ENCODE measurements around the gene NDUFC2. TPM values are rescaled to one million over a fixed set of nuclear protein-coding genes. Genes with fewer than 3 reads are reported as not detected.
"Not testable (repeated sequence)": the region's sequence is repeated elsewhere in the genome, so short reads cannot be mapped to it uniquely, and the experiment has no call there.

The NDUFC2 gene
- total RNA-seq (2014; rRNA removed; shearing (Covaris generic)): 150 and 196 TPM in 2 replicates

DNA sequence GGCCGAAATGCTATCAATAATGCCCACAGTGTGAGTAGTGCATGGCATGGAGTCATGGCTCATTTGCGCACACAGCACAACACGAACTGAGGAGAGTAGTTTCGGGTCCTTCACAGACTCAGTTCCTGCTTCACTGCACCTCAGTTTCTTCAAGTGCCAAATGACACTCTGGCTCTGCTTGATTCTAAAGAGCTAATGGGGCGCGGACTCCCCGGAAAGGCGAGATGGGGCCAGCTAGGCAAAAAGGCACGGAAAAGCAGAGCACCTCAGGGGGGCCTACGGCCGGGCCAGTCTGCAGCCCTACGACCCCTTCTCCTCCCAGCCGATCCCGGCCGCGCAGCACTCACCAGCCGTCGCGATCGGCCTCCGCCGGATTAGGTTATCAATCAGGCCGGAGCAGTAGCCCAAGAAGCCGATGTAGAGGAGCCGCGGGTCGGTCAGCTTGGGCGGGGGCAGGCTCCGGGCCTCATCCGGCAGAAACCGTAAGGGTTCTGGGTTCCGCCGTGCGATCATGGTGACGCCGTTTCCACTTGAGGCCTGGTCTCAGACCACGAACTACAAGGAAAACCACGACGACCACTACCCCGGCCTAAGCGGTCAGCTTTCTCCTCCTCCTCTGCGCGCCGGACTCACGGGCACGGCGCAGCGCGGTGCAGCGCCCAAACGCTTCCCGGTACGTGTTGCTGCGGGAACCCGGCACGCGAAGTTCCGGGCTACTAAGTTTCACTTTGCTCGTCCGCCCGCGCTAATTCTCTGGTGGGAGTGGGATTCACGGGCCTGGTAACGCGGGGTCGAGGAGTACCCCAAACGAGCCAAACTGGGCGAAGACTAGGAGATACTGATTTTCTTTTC is at the start of gene NDUFC2:
Gene NDUFC2, minus strand, starts transcription at position 631 of the 852 bp plus-strand sequence. Its CDS starts 118 bp downstream, at position 513.
- peak; percentile 84 for DNase-seq (ENCODE audit: low spot score)

DNA sequence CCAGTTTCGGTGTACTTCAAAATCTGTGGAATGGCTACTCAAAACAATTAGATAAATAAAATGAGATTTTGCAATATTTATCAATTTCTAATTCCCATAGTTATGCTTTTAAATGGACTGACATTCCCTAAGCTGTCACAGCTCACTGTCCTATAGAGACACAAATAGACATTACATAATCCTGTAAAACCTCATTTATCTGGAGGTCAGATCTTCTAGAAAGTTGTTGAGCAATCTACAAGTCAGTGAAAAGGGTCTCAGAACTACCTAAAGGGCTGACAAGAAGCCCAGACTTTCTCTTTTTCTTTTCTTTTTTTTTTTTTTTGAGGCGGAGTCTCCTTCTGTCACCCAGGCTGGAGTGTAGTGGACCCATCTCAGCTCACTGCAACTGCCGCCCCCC is 47.7 kb upstream of the NDUFC2 start:
- DNase-seq (ENCODE audit: low spot score): no peak

DNA sequence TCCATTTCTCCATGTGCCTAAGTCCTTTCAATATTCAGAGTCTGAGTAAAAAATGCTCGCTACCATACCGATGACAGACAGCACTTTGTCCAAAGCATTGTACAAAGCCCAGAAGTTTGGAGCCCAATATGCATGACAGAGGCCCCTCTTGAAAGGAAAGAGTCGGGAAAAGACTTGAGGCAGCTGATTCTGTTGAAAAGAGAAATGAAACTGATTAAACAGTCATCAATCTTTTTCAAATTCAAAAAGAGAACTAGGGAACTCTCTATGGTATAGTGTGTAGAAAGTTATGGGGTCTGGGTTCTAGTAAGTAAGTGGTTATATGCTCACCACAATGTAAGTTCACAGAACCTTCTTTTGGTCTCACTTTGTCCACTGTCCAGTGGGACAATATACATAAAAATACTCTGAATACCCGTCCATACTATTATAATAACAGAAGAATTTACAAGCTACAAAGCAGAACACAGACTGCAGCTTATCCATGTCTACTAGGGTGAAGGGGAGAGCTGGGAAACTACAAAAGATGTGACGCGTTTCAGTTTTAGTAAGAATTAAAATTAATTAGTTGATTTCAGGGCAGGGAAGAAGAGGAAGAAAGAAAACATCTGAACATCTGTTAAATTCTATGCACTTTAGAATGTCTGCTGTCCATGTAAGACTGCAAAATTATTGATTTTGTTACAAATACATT is 33.1 kb upstream of the NDUFC2 start:
- DNase-seq (ENCODE audit: low spot score): no peak

DNA sequence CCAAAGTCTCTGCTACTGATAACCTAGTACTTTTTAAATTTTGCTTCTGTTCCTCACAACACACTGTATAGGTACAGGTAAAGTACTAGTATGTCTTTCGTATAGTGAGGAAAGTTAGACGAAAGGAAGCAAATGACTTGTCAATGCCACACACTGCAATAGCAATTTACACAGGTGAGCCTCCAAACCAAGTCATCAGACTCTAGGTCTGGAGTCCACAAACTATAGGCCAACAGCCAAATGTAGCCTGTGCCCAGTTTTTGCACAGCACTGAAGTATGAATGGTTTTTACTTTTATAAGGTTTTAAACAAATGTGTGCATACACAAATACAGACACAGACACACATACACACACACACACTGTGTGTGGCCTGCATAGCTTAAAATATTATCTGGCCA is 31.6 kb upstream of the NDUFC2 start:
- DNase-seq (ENCODE audit: low spot score): no peak

DNA sequence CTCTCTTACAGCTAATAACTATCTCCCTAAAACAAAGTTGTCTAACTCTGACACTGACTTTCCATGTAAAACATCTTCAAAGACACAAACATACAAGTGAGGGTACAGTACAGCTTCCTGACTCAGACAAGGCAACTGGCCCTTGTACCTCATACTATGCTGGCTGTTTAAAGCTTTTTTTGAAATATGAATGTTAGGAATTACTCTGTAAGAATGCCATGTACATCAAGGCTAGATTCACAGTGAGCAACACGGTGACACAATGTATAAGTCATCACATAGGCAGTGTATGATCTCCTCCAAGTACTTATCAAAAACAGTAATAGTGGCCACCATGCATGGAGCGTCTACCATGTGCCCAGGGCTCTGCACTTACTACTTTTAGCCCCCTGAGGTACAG is 31.2 kb upstream of the NDUFC2 start:
- DNase-seq (ENCODE audit: low spot score): no peak

GRCh38 chr11:78110351-78110750 is 30.7 kb upstream of the NDUFC2 start:
- DNase-seq (ENCODE audit: low spot score): no peak

DNA sequence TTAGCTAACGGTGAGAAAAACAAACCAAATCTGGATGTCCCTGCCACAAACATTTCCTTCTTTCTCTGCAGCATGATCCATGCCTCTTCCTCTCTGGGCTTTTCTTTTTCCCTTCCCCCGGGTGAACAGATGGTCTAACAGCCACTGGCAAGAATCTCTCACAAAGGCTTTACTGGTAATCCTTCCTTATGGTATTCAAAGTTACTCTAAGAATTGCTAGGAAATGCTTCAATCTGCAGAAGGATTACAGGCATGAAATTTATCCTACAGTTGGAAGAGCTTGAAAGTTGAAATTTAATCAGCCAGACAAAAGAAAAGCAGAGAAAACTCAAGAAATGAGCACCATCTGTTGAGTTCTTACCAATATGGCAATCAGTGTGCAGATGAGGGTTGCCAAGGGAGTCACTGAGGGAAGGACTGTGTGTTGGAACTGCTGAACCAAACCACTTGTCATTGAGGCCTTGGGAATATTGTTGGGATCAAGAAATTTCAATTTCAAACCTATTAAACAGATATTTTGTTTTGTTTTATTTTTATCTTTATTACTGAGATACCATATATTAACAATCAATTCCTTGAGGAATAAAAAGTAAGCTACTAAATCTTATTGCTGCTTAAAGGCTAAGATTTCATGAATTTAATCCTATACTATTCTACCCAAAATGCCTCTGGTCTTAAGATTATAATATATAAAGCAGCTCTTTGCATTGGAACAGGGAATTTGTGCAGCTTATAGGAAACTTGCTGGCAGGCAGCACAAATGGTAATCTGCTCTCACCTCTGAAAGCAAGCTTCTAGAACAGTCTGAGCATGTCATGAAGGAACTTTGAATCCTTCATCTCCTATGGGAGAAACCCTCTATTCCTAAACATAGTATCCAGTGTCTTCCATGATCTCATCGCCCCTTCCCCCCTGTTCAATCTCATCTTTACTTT is 29.7 kb upstream of the NDUFC2 start:
- no peak for DNase-seq (ENCODE audit: low spot score)

DNA sequence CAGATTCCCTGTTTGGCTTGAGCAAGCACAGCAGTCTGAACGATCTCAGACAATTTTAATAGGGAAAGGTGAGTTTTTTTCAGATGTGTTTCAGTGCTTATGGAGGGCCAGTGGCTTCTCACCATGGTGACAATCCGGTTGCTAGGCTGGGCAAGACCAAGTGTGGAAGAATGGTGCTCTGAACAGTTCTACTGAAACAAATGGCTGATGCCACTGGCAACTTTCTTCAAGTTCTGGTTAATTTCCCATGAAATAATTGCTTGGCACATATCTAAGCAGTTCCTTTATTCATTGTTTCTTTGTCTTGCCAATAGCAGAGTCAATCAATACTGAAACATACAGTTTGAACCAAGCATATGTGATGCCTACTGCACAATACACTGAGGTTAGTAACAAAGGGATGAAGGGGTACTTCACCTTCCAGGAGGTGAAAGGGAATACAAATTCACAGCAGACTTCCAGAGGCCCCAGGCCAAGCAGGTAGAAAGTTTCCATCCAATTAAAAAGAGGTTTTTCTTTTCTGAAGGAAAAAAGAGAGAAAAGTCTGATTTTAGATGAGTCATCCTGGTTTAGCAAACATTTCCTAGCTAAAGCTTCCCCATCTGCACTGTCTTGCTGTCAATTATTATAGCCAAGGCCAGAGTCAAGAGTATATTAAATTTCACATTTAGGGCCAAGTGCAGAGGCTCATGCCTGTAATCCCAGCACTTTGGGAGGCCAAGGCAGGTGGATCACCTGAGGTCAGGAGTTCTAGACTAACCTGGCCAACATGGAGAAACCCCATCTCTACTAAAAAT is 21.2 kb upstream of the NDUFC2 start:
- DNase-seq (ENCODE audit: low spot score): no peak

DNA sequence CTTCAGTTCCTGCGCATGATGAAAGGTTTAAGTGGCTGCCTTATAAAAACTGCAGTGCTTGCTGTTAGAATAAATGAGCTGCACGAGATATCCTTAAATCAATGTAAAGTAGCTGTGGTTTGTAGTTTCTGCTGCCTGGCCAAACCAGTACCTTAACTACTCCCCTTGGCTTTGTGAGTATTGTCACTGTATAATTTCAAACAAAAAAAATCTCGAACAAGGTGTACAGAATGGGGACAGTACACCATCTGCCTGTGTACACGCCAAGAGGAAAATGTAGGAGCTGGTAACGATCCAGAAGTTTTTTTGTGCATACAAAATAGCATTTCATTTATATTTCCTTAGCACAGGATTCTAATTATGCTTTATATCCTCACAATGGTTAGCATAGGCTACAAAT is 20.6 kb upstream of the NDUFC2 start:
- no peak for DNase-seq (ENCODE audit: low spot score)

DNA sequence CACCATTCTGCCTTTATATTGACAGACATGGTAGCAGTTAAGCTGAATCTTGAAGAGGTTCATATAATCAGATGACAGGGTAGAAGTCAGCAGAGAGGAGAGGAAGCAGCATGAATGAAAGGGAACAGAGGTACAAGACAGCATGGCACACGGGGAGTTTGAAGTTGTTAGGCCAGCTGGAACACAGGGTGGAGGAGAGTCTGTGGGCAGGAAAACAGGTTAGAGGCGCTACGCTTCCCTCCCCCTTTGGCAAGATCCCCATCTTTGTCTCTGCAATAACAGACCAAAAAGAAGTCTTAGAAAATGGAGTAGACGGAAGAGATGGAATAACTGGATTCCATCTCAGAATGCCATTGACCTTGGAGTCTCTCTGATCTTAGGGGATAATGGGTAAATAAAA is 20.0 kb upstream of the NDUFC2 start:
- no peak for DNase-seq (ENCODE audit: low spot score)

- no peak for DNase-seq (ENCODE audit: low spot score)
Measured at GRCh38 chr11:78097666-78098385, 18.2 kb upstream of the NDUFC2 start.

- no peak for DNase-seq (ENCODE audit: low spot score)
Measured at GRCh38 chr11:78094250-78094649, 14.6 kb upstream of the NDUFC2 start.

GRCh38 chr11:78086521-78087074 is 6.9 kb upstream of the NDUFC2 start:
- DNase-seq (ENCODE audit: low spot score): not testable (repeated sequence)

- DNase-seq (ENCODE audit: low spot score): no peak
Measured at GRCh38 chr11:78085972-78086371, 6.3 kb upstream of the NDUFC2 start.

- not testable (repeated sequence) for DNase-seq (ENCODE audit: low spot score)
Measured at GRCh38 chr11:78084506-78084905, 4.8 kb upstream of the NDUFC2 start.

DNA sequence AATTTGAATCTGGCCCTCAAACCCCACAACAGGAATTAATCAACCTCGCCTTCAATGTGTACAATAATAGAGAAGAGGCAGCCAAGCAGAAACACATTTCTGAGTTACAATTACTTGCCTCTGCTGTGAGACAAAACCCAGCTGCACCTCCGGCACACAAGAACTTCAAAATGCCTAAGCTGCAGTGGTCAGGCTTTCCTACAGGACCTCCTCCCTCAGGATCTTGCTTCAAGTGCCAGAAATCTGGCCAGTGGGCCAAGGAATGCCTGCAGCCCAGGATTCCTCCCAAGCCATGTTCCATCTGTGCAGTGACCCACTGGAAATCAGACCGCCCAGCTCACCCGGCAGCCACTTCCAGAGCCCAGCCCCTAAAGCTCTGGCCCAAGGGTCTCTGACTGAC is 3.4 kb upstream of the NDUFC2 start:
- no peak for DNase-seq (ENCODE audit: low spot score)

DNA sequence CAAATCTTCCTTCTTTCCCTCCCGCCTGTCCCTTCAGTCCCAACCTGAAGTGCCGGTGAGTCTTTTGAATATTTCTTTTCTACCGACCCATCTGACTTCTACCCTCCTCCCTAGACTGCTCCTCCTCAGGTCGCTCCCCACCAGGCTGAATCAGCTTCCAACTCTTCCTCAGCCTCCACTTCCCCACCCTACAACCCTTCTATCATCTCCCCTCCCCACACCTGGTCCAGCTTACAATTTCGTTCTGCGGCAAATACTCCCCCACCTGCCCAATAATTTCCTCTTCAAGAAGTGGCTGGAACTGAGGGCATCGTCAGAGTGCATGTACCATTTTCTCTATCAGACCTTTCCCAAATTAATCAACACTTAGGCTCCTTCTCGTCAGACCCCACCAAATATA is 2.5 kb upstream of the NDUFC2 start:
- no peak for DNase-seq (ENCODE audit: low spot score)

- DNase-seq (ENCODE audit: low spot score): no peak
Measured at GRCh38 chr11:78081583-78081982, 1.9 kb upstream of the NDUFC2 start.

GRCh38 chr11:78080818-78081495 is 1.3 kb upstream of the NDUFC2 start:
- no peak for DNase-seq (ENCODE audit: low spot score)
